Hematopoietic multipotent progenitor cell treated with erythropoietin and hydrocortisone succinate and interleukin-3 and kit ligand, for 15 days (in vitro differentiated cells): Measurements from ENCODE around the gene CCDC137.

Source experiments
- DNase-seq: peaks from one replicate; pipeline ENCODE4 v3.0.0-alpha.2; 2015; ENCODE audit warnings: low spot score

CCDC137 gene

GRCh38 chr17:81702934-81703746 lies 36.6 kb downstream of the CCDC137 start, which contains the start of gene MRPL12:
MRPL12 (plus strand) TSS chr17:81703367; CDS start chr17:81703502, 135 bp downstream.
- peak; percentile 90 for DNase-seq

- no peak for DNase-seq
Measured at GRCh38 chr17:81703747-81704654, 37.5 kb downstream of the CCDC137 start.

DNA sequence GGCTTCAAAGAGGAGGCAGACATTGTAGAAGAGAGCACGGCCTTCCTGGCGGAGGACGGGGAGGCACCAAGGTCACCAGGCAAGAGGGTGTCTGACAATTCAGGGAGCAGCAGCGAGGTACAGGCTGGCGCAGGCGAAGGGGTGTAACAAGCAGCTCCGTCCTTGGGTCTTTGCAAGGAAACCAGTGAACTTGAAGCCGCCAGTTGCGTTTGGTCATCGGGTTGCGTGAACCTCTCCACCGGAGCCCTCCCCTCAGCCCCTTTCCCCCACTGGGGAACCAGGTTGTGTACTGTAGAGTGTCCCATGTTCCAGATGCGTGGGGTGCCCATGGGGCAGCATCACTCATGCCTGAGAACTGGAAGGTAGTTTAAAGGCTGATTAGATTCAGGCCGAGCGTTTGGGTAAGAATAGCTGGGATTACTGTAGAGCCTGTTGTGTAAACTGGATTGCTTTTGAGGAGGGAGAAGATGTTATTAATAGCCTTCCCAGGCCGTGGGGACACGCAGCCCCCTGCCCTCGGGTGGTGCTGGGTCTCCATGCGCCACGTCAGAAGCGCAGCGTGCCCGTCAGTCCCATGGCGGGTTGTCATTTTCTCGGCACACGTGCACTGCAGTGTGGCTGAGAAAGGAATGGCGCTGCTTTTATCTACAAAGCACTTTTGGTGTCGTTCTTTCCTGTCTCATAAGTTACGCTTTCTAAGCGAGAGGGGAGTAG lies 39.1 kb downstream of the CCDC137 start:
- no peak for DNase-seq

DNA sequence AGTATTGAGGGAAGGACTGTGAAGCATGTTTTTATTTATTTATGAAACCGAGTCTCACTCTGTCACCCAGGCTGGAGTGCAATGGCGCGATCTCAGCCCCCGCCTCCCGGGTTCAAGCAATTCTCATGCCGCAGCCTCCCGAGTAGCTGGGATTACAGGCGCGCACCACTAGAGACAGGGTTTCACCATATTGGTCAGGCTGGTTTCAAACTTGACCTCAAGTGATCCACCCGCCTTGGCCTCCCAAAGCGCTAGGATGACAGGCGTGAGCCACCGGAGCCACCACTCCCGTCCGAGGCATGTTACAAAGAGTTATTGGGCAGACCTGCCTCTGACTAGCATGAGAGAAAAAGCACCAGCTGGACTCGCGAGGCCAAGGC lies 39.7 kb downstream of the CCDC137 start:
- no peak for DNase-seq

DNA sequence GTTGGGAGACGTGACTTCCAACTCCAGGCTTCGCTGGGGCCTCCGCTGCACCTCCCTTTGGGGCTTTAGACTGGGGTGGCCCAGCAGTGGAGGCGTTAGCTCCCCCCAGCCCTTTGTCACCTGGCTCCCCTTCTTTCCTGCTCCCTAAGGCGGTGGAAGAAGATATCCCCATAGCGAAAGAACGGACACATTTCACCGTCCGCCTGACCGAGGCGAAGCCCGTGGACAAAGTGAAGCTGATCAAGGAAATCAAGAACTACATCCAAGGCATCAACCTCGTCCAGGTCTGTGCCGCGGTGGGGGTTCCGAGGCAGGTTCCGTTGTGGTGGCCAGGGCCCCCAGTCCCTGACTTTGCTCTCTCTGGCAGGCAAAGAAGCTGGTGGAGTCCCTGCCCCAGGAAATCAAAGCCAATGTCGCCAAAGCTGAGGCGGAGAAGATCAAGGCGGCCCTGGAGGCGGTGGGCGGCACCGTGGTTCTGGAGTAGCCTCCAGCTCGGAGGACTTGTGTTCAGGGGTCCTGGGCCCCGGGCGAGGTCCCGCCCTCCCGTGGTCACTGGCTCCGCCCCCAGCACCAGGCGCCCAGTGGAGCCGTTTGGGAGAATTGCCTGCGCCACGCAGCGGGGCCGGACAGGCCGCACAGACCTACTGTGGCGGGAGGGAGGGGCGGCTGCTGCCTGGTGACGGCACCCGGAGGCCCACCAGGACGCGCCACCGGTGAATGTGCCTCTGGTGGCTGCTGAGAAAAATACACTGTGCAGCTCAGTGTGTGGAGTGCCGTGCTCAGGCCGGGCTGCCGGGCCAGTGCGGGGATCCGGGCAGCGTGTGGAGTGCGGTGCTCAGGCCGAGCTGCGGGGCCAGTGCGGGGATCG lies 40.5 kb downstream of the CCDC137 start:
- no peak for DNase-seq

DNA sequence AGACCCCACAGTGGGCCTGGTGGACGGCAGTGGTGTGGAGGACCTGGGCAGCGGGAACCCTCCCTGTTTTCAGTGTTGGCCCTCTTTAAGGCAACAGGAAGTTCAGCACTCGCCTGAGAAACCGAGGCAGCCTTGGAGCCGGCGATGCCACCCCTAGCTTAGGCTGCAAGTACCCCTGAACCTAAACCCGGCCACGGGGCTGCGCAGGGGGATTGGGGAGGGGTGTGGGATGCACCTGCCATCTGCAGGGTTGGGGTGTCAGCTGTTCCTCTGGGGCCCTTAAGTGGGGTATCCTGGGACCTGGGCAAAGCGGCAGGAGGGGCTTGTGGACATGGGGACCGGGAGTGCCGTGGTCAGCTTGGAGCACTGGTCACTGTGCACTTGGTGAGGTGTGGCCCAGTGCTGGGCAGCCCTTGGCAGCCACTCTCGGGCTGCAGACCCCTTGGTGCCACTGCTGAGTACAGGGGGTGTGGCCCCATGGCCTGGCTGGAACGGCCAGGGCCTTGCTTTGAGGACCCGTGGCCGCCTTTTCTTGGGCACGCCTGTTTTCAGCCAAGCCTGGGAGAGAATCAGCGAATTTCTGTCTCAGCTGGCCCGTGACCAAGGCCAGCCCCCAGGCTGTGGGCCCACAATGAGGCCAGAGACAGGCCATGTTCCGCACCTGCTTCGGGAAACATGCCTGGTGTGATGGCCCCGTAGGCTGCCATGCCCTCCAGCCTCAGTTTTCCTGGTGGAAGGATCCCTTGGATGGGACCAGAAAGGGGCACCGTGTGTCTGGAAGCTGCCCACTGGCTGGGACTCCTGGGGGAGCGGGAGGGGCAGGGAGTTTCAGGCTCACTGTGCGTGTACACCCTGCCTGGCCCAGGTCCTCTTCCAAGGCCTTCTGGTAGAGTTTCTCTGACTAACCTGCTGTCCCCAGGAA lies 41.4 kb downstream of the CCDC137 start:
- DNase-seq: no peak

DNA sequence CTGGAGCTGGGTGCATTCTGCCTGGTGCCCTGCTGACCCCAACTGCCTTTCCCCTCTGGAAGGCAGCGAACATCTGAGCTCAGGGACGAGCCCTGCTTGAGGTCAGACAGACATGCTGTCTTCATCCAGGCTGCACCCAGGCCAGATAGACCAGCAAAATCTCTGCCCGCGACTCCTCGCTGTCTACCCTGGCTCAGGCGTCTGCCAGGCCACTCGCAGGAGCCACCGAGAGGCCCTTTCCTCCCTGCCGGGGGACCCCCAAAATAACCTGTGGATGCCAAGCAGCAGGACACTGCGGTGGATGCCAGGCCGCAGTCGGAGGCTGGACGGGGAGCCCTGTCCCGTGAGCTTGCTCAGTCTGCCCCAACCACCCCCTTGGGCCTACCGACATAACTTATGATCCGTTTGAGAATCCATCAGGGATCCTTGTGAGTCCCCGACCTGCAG lies 42.2 kb downstream of the CCDC137 start:
- no peak for DNase-seq

DNA sequence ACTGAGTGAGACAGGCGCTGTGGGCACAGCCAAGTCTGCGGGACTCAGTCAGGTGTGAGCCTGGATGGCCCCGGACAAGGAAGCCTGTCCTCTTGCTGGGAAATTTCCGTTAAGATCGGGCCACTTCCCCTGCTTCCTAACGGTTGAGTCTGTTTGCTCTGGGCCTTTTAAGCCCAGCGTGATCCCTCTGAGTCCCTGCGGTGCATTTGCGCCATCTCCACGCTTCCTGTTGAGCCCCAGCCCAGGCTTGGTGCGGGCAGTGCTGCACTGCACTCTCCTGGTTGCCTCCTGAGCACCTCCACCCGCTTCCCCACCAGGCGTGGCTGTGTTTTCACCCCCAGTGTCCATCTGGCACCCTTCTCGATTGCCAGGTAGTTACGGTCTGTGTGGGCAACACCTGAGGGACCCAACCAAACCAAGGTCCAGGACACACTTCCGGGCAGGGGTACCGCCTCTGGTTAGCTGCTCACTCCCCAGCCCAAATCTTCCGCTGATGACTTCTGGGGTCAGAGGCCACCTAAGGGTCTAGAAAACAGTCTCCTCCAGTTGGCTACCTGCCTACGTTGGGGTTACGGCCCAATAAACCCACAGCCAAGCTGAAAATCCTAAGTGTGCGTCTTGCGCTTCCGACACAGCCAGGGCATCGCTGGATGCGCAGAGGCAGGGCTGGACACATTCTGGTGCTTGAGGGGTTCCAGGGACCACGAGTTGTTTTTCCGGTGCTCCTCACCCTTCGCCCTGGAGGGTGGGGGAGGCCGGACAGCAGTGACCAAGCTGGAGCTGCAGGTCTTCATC lies 44.2 kb downstream of the CCDC137 start:
- no peak for DNase-seq

DNA sequence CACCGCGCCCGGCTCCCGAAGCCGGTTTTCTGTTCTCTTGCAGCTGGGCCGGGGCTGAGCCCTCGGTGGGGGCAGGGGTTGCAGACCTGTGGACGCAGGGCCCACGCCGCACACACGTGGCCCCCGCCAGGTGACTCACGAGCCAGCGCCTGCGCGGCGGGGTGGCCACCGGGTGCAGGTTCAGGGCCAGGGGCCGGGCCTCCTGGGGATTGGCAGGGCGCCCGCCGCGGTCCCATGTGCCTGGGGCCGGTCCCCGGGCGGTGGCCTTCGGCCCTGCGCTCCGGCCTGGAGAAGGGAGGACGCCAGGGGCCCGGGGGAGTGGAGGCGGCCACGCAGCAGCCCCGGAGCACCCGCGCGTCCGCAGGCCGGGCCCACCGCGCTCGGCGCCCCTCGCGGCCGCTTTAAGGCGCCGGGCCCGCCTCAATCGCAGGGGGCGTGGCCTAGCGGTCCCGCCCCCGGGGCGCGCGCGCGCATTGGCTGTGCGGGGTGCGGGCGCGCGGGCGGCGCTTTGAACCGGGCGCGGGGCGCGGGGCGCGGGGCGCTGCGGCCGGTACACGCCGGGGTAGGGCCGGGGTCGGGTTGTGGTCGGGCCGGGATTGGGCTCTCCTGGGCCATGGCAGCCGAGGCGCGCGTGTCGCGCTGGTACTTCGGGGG lies 45.4 kb downstream of the CCDC137 start, which contains the start of gene SLC25A10:
Gene SLC25A10, plus strand, starts transcription at position 471 of the 654 bp plus-strand sequence. Its CDS starts 143 bp downstream, at position 614.
- DNase-seq: peak; percentile 78

DNA sequence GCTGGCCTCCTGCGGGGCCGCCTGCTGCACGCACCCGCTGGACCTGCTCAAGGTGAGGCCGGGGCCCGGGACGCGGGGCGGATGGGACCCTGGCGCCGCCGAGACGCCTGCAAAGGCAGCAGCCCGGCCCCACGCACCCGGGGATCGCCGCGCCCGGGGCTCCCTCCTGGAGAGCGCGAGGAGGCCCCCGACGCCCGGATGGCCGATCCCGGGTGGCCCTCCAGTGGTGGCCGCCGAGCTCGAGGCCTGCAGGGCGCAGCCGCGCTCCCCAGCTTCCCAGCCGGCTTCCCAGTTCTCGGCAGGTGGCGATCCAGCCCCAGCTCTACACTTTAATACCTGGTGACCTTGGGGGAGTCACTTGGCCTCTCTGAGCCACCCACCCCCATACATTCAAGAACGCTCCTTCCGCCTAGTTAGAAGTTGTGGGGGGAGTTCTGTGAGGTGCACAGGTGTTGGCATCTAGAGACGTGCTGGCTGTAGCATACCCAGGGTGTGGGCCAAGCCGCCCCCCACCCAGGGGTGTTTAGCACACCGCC lies 46.0 kb downstream of the CCDC137 start:
- DNase-seq: peak; percentile 16

- DNase-seq: no peak
Measured at GRCh38 chr17:81713004-81713555, 46.5 kb downstream of the CCDC137 start.

GRCh38 chr17:81713556-81714411 lies 47.2 kb downstream of the CCDC137 start:
- no peak for DNase-seq

- DNase-seq: no peak
Measured at GRCh38 chr17:81714412-81715106, 48.0 kb downstream of the CCDC137 start.

GRCh38 chr17:81715107-81715871 lies 48.8 kb downstream of the CCDC137 start:
- DNase-seq: no peak

- no peak for DNase-seq
Measured at GRCh38 chr17:81715872-81716673, 49.5 kb downstream of the CCDC137 start.
